ENCODE data around the gene EMX1. TPM values are rescaled to one million over a fixed set of nuclear protein-coding genes. Genes with fewer than 3 reads are reported as not detected.

Gene EMX1
- total RNA-seq, 1 experiment from 2014 or later: 0.72 TPM

DNA sequence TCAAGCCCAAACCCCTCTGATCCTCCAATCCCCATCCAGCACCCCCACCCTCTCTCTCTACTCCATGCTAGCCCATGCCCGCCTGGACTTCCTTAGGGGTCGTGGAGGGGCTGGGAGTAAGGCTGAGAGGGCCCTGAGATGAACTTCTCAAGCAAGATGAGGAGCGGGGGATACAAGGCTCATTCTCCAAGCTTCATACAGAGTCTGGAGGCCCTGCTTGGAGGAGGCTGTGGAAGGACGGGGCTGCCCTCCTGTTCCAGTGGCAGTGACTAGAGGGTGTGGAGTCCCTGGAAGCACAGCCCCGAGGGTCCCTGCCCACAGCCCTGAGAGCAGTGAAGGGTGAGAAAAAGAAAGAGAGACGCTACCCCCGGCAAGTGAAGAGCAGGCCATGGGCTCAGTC, 45.6 kb downstream of the EMX1 start:
- no peak overlapping the region for H3K18ac ChIP-seq (ENCODE audit: insufficient read length, low read depth, low read length)
- no peaks in the 10 kb centered on the region for H3K9me3 ChIP-seq (ENCODE audit: control insufficient read depth, low read depth, low read length)
- H3K9ac ChIP-seq (ENCODE audit: extremely low read depth, insufficient read length, low read length): no peak overlapping the region
- H3K79me1 ChIP-seq (ENCODE audit: insufficient read depth, low read depth, low read length, poor library complexity, severe bottlenecking): no peaks in the 10 kb centered on the region
- H2BK120ac ChIP-seq (ENCODE audit: low read depth, low read length, poor library complexity, severe bottlenecking): no peak overlapping the region
- no peak overlapping the region for H3T11ph ChIP-seq (ENCODE audit: low read length)
- peak overlapping the region; percentile 48 for H2BK5ac ChIP-seq (ENCODE audit: insufficient read length, low read length)
- H3K4me2 ChIP-seq (ENCODE audit: insufficient read depth, insufficient read length, low read length): no peak overlapping the region
- no peak overlapping the region for H2BK15ac ChIP-seq (ENCODE audit: low read depth, low read length)
- Mint-ChIP-seq H3K27me3 (ENCODE audit: low read depth) (peaks cover 12% of the 10 kb centered on the region), H3K4me1 (peaks cover 49 to 53% of the 10 kb centered on the region in 2 experiments), H3K27ac (peak overlapping the region; percentile 92 to 98 (median 95)), H3K4me3 (peak overlapping the region in 1 of 2 experiments; percentile 57; a peak in 1 of 5 replicates), H3K36me3 (ENCODE audit: insufficient read depth in 1 of 3, low read depth in 3 of 3) (peaks cover 9 to 14% (median 12%) of the 10 kb centered on the region in 3 experiments; a peak in 4 of 7 replicates), H3K9me3 (no peaks in the 10 kb centered on the region)
- no peak overlapping the region for H4K8ac ChIP-seq (replicated peaks; ENCODE audit: insufficient read length, low read depth, low read length)
- no peak overlapping the region for H2AK5ac ChIP-seq (ENCODE audit: insufficient read length, low read length)
- no peak overlapping the region for H3K4ac ChIP-seq (ENCODE audit: low read depth, low read length)
- peak overlapping the region; percentile 33 for H3K14ac ChIP-seq (ENCODE audit: insufficient read depth, low read length)
- no peak overlapping the region for H4K91ac ChIP-seq (ENCODE audit: insufficient read length, low read depth, low read length)
- no peak for DNase-seq
- H2BK20ac ChIP-seq (ENCODE audit: low read depth, low read length, poor library complexity, severe bottlenecking): no peak overlapping the region
- H3K23me2 ChIP-seq (ENCODE audit: insufficient read length, low read depth, low read length, poor library complexity, severe bottlenecking): no peaks in the 10 kb centered on the region
- peak overlapping the region; percentile 22 for H2BK12ac ChIP-seq (ENCODE audit: insufficient read length, low read depth, low read length)
- no peak overlapping the region for H4K5ac ChIP-seq (ENCODE audit: insufficient read length, low read depth, low read length)
- no peak overlapping the region for H2AFZ ChIP-seq (ENCODE audit: low read length)
- TF ChIP-seq, protein P1, sequence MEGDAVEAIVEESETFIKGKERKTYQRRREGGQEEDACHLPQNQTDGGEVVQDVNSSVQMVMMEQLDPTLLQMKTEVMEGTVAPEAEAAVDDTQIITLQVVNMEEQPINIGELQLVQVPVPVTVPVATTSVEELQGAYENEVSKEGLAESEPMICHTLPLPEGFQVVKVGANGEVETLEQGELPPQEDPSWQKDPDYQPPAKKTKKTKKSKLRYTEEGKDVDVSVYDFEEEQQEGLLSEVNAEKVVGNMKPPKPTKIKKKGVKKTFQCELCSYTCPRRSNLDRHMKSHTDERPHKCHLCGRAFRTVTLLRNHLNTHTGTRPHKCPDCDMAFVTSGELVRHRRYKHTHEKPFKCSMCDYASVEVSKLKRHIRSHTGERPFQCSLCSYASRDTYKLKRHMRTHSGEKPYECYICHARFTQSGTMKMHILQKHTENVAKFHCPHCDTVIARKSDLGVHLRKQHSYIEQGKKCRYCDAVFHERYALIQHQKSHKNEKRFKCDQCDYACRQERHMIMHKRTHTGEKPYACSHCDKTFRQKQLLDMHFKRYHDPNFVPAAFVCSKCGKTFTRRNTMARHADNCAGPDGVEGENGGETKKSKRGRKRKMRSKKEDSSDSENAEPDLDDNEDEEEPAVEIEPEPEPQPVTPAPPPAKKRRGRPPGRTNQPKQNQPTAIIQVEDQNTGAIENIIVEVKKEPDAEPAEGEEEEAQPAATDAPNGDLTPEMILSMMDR (conservative IDR thresholded peaks at IDR 0.05): no peak
- WGBS (ENCODE audit: extremely low coverage, insufficient read length, low lambda C conversion rate): no CpG with 5 or more reads among the region's 7 CpGs
- peaks cover 14% of the 10 kb centered on the region; the same call in 1 of the 2 replicates for H3K4me1 ChIP-seq (ENCODE audit: insufficient read depth, low read length)
- no peaks in the 10 kb centered on the region; the same call in 1 of the 2 replicates for H3K27me3 ChIP-seq (ENCODE audit: insufficient read depth, low read length)
- no peak overlapping the region for H3K23ac ChIP-seq (ENCODE audit: insufficient read length, low read depth, low read length)
- no peak overlapping the region for H3K27ac ChIP-seq (ENCODE audit: insufficient read length, low read depth, low read length)
- H3K56ac ChIP-seq (ENCODE audit: insufficient read length, low read depth, low read length): no peak overlapping the region
- no peaks in the 10 kb centered on the region for H4K20me1 ChIP-seq (ENCODE audit: control insufficient read depth, insufficient read depth, insufficient read length)
- no peaks in the 10 kb centered on the region for H3K79me2 ChIP-seq (ENCODE audit: insufficient read depth, low read length)
